CD4-positive, alpha-beta T cell (primary cell): ENCODE measurements around the gene YARS1. TPM values are rescaled to one million over a fixed set of nuclear protein-coding genes. Genes with fewer than 3 reads are reported as not detected.

Experiments used
- ATAC-seq: fragments of 200-7000 bp; cut with Tn5 transposase; one replicate; pipeline ENCODE4 v1.10.0; 2022; ENCODE audit warnings: mild to moderate bottlenecking; ENCODE audit not compliant: poor library complexity
- CTCF ChIA-PET: fragments of 350-600 bp; sonication (Branson Sonifier 250); formaldehyde crosslinking; loops from one replicate; lab custom pipeline; 2021; ENCODE audit warnings: antibody characterized with exemption, inconsistent platforms; lab: Charles Lee
- POLR2A ChIA-PET: fragments of 350-600 bp; sonication (Branson Sonifier 250); formaldehyde crosslinking; loops from one replicate; lab custom pipeline; 2021; ENCODE audit warnings: antibody characterized with exemption, inconsistent platforms; lab: Charles Lee
- DNase-seq, 14 experiments: peaks; one replicate each; pipeline ENCODE4 v3.0.0-alpha.2; 2013 to 2020; ENCODE audit warnings: mixed read lengths in 2 of 14
- H3K27ac ChIP-seq, 2 donors: one replicate each; pipeline versions ENCODE4 v1.5.1 to v1.7.0; 2013; ENCODE audit warnings: low read length in 2 of 2, low read depth in 1 of 2, mild to moderate bottlenecking in 1 of 2
- H3K27me3 ChIP-seq, 2 experiments: 1 replicate in 1 of 2; 2 replicates in 1 of 2; pipeline versions ENCODE4 v1.6.1 to v1.7.0; 2013; ENCODE audit warnings: low read length in 2 of 2, control low read depth in 1 of 2, mild to moderate bottlenecking in 1 of 2, moderate library complexity in 1 of 2; ENCODE audit not compliant: insufficient read depth in 2 of 2, control insufficient read depth in 1 of 2
- H3K36me3 ChIP-seq: one replicate; pipeline ENCODE4 v1.6.1; 2013; ENCODE audit warnings: low read length, control low read depth; ENCODE audit not compliant: insufficient read depth
- H3K4me1 ChIP-seq: one replicate; pipeline ENCODE4 v1.6.1; 2013; ENCODE audit warnings: low read length, control low read depth; ENCODE audit not compliant: insufficient read depth
- H3K4me3 ChIP-seq: one replicate; pipeline ENCODE4 v1.5.1; 2013; ENCODE audit warnings: mild to moderate bottlenecking, low read length, moderate library complexity
- H3K9me3 ChIP-seq, 2 experiments: 1 replicate in 1 of 2; 2 replicates in 1 of 2; pipeline versions ENCODE4 v1.6.1 to v1.7.0; 2013; ENCODE audit warnings: low read length in 2 of 2, mild to moderate bottlenecking in 2 of 2, control low read depth in 1 of 2, moderate library complexity in 1 of 2; ENCODE audit not compliant: control insufficient read depth in 1 of 2, insufficient read depth in 1 of 2
- H3K27ac Mint-ChIP-seq: one replicate; pipeline ENCODE4 v1.8.0; 2020; ENCODE audit warnings: mixed read lengths
- H3K27me3 Mint-ChIP-seq: one replicate; pipeline ENCODE4 v1.8.0; 2021; ENCODE audit warnings: mixed read lengths
- H3K36me3 Mint-ChIP-seq: one replicate; pipeline ENCODE4 v1.8.0; 2021; ENCODE audit warnings: low read depth, mixed read lengths
- H3K4me1 Mint-ChIP-seq: one replicate; pipeline ENCODE4 v1.8.0; 2021; ENCODE audit warnings: low read depth, mixed read lengths
- H3K4me3 Mint-ChIP-seq: one replicate; pipeline ENCODE4 v1.8.0; 2020; ENCODE audit warnings: mild to moderate bottlenecking, mixed read lengths
- H3K9me3 Mint-ChIP-seq: one replicate; pipeline ENCODE4 v1.8.0; 2020; ENCODE audit warnings: mixed read lengths
- CTCF ChIP-seq: fragments of 200-600 bp; IDR thresholded peaks from one replicate; pipeline ENCODE4 v1.8.0; 2022; ENCODE audit warnings: antibody characterized with exemption, mild to moderate bottlenecking
- intact Hi-C, 2 experiments: fragments of 100-400 bp; cut with DNase I in 1 of 2; cut with micrococcal nuclease in 1 of 2; formaldehyde crosslinking; loops; one replicate each; pipeline versions ENCODE4 v1.15.1 to v1.9.0; 2023 to 2025; cut with DNase I, micrococcal nuclease
- total RNA-seq, 174 experiments: library from RNA in 2 of 174; stranded (reverse) in 2 of 174; gene quantifications; one replicate each; pipeline ENCODE4 v1.2.3 and lab custom pipeline; 2021 to 2026

Gene YARS1
- total RNA-seq, 2 experiments from 2014 or later: 67.6 to 73.2 TPM

- ATAC-seq: no peak
- no peak for DNase-seq
- H3K36me3 Mint-ChIP-seq: peaks cover 20% of the 10 kb centered on the region
- H3K4me3 ChIP-seq: no peak overlapping the region
- H3K27me3 Mint-ChIP-seq: no peaks in the 10 kb centered on the region
- peaks cover 19% of the 10 kb centered on the region for H3K36me3 ChIP-seq
- H3K4me1 ChIP-seq: peaks cover 8% of the 10 kb centered on the region
- H3K4me3 Mint-ChIP-seq: no peak overlapping the region
- no peak overlapping the region for H3K27ac Mint-ChIP-seq
- ChIA-PET CTCF (interaction anchor here (0.6 to 5.1 kb wide), 18 partner anchors 10 to 372 kb away, joined by 3 to 93 read pairs (median 4); partner anchors contain the start of genes S100PBP and YARS1), POLR2A (interaction anchor here (0.5 to 1.8 kb wide), 2 partner anchors 60 to 119 kb away, joined by 4 to 13 read pairs; no protein-coding TSS in a partner anchor)
- intact Hi-C loops: loop anchor here (1.0 to 10.0 kb wide), 4 partner anchors 60 to 370 kb away; no protein-coding TSS in a partner anchor
- H3K9me3 Mint-ChIP-seq: no peaks in the 10 kb centered on the region
- H3K27ac ChIP-seq: no peak overlapping the region
- peaks cover 5% of the 10 kb centered on the region for H3K4me1 Mint-ChIP-seq
- no peaks in the 10 kb centered on the region for H3K27me3 ChIP-seq
- H3K9me3 ChIP-seq: no peaks in the 10 kb centered on the region
- TF ChIP-seq CTCF: no peak
These were observed 44.7 kb downstream of the YARS1 start for GRCh38 chr1:32772281-32773017.

- intact Hi-C loops: loop anchor here (5.0 to 10.0 kb wide), 2 partner anchors 367 to 369 kb away; no protein-coding TSS in a partner anchor
- ATAC-seq (no peak), DNase-seq (peak in 1 of 14 experiments; percentile 21)
- H3K4me1 Mint-ChIP-seq: peaks cover 5% of the 10 kb centered on the region
- H3K4me3 Mint-ChIP-seq: no peak overlapping the region
- no peak overlapping the region for H3K4me3 ChIP-seq
- no peaks in the 10 kb centered on the region for H3K9me3 ChIP-seq
- H3K27me3 Mint-ChIP-seq: no peaks in the 10 kb centered on the region
- no peak for TF ChIP-seq CTCF
- no peak overlapping the region for H3K27ac ChIP-seq
- H3K36me3 ChIP-seq: peaks cover 16% of the 10 kb centered on the region
- H3K9me3 Mint-ChIP-seq: no peaks in the 10 kb centered on the region
- H3K27ac Mint-ChIP-seq: no peak overlapping the region
- H3K36me3 Mint-ChIP-seq: peaks cover 19% of the 10 kb centered on the region
- peaks cover 8% of the 10 kb centered on the region for H3K4me1 ChIP-seq
- ChIA-PET CTCF (interaction anchor here (1.1 to 5.1 kb wide), 5 partner anchors 58 to 371 kb away, joined by 4 to 93 read pairs (median 7); no protein-coding TSS in a partner anchor), POLR2A (no interaction called here)
- no peaks in the 10 kb centered on the region for H3K27me3 ChIP-seq
These were observed 45.4 kb downstream of the YARS1 start for GRCh38 chr1:32771561-32772280.

- CTCF ChIA-PET: interaction anchor here (1.8 kb wide), 1 partner anchor 59 kb away, joined by 9 read pairs; no protein-coding TSS in a partner anchor
These were observed 46.2 kb downstream of the YARS1 start for GRCh38 chr1:32770741-32771548.

More at GRCh38 chr1:32770741-32771548, 46.2 kb downstream of the YARS1 start:
- H3K4me1 Mint-ChIP-seq: peaks cover 5% of the 10 kb centered on the region
- Histone ChIP-seq H3K4me1 (peaks cover 8% of the 10 kb centered on the region), H3K9me3 (no peaks in the 10 kb centered on the region), H3K36me3 (peaks cover 12% of the 10 kb centered on the region), H3K4me3 (no peak overlapping the region), H3K27me3 (no peaks in the 10 kb centered on the region), H3K27ac (no peak overlapping the region)
- POLR2A ChIA-PET: no interaction called here
- DNase-seq (no peak), ATAC-seq (no peak)
- no peaks in the 10 kb centered on the region for H3K27me3 Mint-ChIP-seq
- no peak for TF ChIP-seq CTCF
- H3K27ac Mint-ChIP-seq: no peak overlapping the region
- intact Hi-C loops: loop anchor here (5.0 to 10.0 kb wide), 2 partner anchors 366 to 369 kb away; no protein-coding TSS in a partner anchor
- no peak overlapping the region for H3K4me3 Mint-ChIP-seq
- no peaks in the 10 kb centered on the region for H3K9me3 Mint-ChIP-seq
- peaks cover 12% of the 10 kb centered on the region for H3K36me3 Mint-ChIP-seq
